AG04450 (cell line): ENCODE data around the gene RMI2. TPM values are rescaled to one million over a fixed set of nuclear protein-coding genes. Genes with fewer than 3 reads are reported as not detected.
"Not testable (repeated sequence)": the region's sequence is repeated elsewhere in the genome, so short reads cannot be mapped to it uniquely, and the experiment has no call there.

Experiments used
- CTCF ChIA-PET: fragments of 300-600, 350-600 bp; formaldehyde crosslinking; extraction: SDS; loops from one replicate; lab custom pipeline; 2022; ENCODE audit warnings: antibody characterized with exemption, inconsistent platforms; lab: Charles Lee
- POLR2A ChIA-PET: fragments of 350-600 bp; formaldehyde crosslinking; extraction: SDS; loops from one replicate; lab custom pipeline; 2021; ENCODE audit warnings: antibody characterized with exemption, inconsistent platforms; lab: Yijun Ruan, JAX
- DNase-seq: peaks from one replicate; pipeline ENCODE4 v3.0.0-alpha.2; 2011; ENCODE audit warnings: low read depth, low spot score
- H3K27ac ChIP-seq: one replicate; pipeline ENCODE4 v1.5.1; 2012; ENCODE audit warnings: low read depth, low read length, control low read depth
- H3K27me3 ChIP-seq: one replicate; pipeline ENCODE4 v1.6.0; 2012; ENCODE audit warnings: low read length; ENCODE audit not compliant: control insufficient read depth, insufficient read depth
- H3K4me3 ChIP-seq: 2 replicates; pipeline ENCODE4 v1.5.1; 2011; ENCODE audit warnings: mild to moderate bottlenecking, low read depth, low read length, control low read depth
- H3K9me3 ChIP-seq: 2 replicates; pipeline ENCODE4 v1.5.1; 2012; ENCODE audit warnings: low read length; ENCODE audit not compliant: control insufficient read depth, insufficient read depth
- polyA plus RNA-seq: library from polyadenylated mRNA; depleted of rRNA; stranded (reverse); fragments of >200 nt; gene quantifications from 2 replicates; pipeline ENCODE4 v1.2.3, GENCODE V29; 2011
- TF ChIP-seq, protein P1 (sequence below): IDR thresholded peaks from 2 replicates; pipeline ENCODE4 v1.5.1; 2011; ENCODE audit warnings: low read depth, low read length, control low read depth, inconsistent platforms

The RMI2 gene
- polyA plus RNA-seq, 1 experiment = 4.7 TPM

DNA sequence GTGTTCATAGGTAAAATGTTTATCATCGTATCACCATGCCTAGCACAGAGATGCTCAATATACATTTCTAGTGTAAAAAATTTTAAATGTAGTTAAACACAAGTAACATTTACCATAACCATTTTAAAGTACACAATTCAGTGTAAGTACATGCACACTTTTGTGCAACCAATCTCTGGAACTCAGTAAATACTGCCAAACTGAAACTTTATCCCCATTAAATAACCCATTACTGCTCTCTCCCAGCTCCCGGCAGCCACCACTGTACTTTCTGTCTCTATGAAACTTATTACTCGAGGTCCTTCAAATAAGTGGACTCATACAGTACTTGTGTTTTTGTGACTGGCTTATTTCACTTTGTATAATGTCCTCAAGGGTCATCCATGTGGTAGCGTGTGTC, 29.0 kb downstream of the RMI2 start:
- no peaks in the 10 kb centered on the region; the same call in 1 of the 2 replicates for H3K9me3 ChIP-seq
- H3K4me3 ChIP-seq = no peak overlapping the region
- ChIA-PET POLR2A (no interaction called here), CTCF (interaction anchor here (1.1 kb wide), 1 partner anchor 13 kb away, joined by 4 read pairs; no protein-coding TSS in a partner anchor)
- no peak overlapping the region for H3K27ac ChIP-seq
- H3K27me3 ChIP-seq = no peaks in the 10 kb centered on the region
- TF ChIP-seq, protein P1, sequence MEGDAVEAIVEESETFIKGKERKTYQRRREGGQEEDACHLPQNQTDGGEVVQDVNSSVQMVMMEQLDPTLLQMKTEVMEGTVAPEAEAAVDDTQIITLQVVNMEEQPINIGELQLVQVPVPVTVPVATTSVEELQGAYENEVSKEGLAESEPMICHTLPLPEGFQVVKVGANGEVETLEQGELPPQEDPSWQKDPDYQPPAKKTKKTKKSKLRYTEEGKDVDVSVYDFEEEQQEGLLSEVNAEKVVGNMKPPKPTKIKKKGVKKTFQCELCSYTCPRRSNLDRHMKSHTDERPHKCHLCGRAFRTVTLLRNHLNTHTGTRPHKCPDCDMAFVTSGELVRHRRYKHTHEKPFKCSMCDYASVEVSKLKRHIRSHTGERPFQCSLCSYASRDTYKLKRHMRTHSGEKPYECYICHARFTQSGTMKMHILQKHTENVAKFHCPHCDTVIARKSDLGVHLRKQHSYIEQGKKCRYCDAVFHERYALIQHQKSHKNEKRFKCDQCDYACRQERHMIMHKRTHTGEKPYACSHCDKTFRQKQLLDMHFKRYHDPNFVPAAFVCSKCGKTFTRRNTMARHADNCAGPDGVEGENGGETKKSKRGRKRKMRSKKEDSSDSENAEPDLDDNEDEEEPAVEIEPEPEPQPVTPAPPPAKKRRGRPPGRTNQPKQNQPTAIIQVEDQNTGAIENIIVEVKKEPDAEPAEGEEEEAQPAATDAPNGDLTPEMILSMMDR = no peak
- DNase-seq = no peak

DNA sequence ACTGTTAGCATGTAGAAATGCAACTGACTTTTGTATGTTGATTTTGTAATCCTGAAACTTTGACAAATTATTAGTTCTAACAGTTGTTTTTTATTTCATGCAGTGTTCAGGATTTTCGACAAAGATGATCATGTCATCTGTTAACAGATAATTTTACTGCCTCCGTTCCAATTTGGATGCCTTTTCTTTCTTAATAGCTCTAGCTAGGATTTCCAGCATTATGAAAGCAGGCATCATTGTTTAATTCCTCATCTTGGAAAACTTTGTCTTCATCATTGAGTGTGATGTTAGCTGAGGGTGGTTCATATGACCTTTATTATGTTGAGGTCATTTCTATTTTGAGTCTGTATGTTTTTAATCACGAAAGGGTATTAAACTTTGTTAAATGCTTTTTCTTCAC, 31.9 kb downstream of the RMI2 start:
- no peak for DNase-seq
- ChIA-PET POLR2A (no interaction called here), CTCF (interaction anchor here (2.9 kb wide), 1 partner anchor 11 kb away, joined by 16 read pairs; no protein-coding TSS in a partner anchor)
- Histone ChIP-seq H3K27ac (no peak overlapping the region), H3K27me3 (no peaks in the 10 kb centered on the region), H3K9me3 (no peaks in the 10 kb centered on the region; the same call in 1 of the 2 replicates), H3K4me3 (no peak overlapping the region)
- TF ChIP-seq, protein P1 = no peak

DNA sequence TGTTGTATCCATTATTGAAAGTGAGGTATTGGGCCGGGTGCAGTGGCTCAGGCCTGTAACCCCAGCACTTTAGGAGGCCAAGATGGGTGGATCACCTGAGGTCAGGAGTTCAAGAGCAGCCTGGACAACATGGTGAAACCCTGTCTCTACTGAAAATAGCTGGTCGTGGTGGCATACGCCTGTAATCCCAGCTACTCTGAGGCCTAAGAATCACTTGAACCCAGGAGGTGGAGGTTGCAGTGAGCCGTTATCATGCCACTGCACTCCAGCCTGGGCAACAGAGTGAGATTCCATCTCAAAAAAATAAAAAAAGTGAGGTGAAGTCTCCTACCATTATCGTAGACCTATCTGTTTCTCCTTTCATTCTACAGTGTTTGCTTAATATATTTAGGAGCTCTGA, 33.7 kb downstream of the RMI2 start:
- H3K27ac ChIP-seq, H3K4me3 ChIP-seq, POLR2A ChIA-PET, H3K9me3 ChIP-seq, DNase-seq, H3K27me3 ChIP-seq: not testable (repeated sequence)
- CTCF ChIA-PET = interaction anchor here (0.6 to 2.9 kb wide), 5 partner anchors 9 to 425 kb away, joined by 3 to 16 read pairs (median 5); no protein-coding TSS in a partner anchor

DNA sequence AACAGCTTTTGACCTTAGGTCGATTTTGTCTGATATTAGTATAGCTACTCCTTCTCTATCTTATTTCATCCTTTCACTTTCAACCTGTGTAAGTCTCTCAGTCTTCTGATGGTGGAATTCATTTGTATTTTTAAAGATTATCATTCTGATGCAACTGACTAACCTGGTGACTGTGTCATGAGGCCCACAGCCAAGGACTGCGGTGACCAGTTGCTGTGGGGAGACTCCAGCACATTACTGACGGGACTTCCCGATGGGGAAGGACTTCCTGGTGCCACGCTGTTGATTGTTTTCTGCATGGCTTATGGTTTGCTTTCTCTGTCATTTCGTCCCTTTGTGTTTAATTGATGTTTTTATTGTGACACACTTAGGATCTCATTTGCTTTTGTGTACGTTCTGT, 34.2 kb downstream of the RMI2 start:
- no peak for DNase-seq
- ChIA-PET CTCF (interaction anchor here (0.6 to 2.9 kb wide), 3 partner anchors 8 to 36 kb away, joined by 5 to 16 read pairs (median 6); no protein-coding TSS in a partner anchor), POLR2A (no interaction called here)
- TF ChIP-seq, protein P1 = no peak
- Histone ChIP-seq H3K4me3 (no peak overlapping the region), H3K27ac (no peak overlapping the region), H3K27me3 (no peaks in the 10 kb centered on the region), H3K9me3 (no peaks in the 10 kb centered on the region; the same call in 1 of the 2 replicates)

DNA sequence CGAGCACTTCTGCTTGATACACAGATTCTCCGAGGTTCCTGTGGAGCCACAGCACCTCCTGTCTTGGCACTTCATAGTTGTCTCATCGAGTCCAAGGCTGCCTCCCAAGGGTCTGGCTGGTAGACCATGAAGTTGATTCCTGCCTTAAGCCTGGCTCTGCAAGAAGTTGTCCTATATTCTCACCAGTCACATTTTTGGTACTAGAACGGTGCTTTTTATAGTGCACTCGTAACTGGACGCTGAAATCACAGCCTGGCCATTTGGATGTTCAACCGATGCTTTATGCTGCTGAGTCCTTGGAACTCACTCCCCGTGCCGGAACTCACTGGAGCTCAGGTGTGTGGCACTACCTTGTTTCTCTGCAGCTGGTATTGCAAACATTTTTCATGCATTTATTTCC, 35.6 kb downstream of the RMI2 start:
- CTCF ChIA-PET = interaction anchor here (1.0 to 1.1 kb wide), 2 partner anchors 8 to 333 kb away, joined by 3 to 6 read pairs; no protein-coding TSS in a partner anchor
- Histone ChIP-seq H3K27me3 (no peaks in the 10 kb centered on the region), H3K4me3 (no peak overlapping the region), H3K9me3 (no peaks in the 10 kb centered on the region; the same call in 1 of the 2 replicates), H3K27ac (no peak overlapping the region)
- POLR2A ChIA-PET = no interaction called here
- no peak for DNase-seq
- TF ChIP-seq, protein P1 = no peak
